ENCODE results near the gene PPP1R13B.

DNA sequence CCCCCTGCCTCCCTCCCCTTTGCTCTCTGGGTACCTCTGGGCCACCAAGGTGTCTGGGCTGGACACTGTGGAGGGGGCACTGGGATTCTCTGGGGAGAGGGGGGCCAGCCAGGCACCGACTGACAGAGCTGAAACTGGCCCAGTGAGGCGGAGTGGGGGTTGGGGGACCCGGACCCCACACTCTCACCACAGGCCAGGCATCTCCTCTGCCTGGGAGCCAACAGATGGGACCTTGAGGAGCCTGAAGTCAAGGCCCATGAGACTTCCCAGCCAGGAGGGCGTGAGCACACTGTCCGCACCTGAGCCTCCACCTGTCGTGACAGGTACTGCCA, 39.8 kb upstream of the PPP1R13B start:
- TF ChIP-seq GATA3 (IDR thresholded peaks at IDR 0.05; ENCODE audit: low read depth, low read length) (no peak), GATA2 (IDR thresholded peaks at IDR 0.05; ENCODE audit: low read depth, low read length) (no peak)

Data from SH-SY5Y (cell line).